ENCODE measurements around the gene PRODH2.

DNA sequence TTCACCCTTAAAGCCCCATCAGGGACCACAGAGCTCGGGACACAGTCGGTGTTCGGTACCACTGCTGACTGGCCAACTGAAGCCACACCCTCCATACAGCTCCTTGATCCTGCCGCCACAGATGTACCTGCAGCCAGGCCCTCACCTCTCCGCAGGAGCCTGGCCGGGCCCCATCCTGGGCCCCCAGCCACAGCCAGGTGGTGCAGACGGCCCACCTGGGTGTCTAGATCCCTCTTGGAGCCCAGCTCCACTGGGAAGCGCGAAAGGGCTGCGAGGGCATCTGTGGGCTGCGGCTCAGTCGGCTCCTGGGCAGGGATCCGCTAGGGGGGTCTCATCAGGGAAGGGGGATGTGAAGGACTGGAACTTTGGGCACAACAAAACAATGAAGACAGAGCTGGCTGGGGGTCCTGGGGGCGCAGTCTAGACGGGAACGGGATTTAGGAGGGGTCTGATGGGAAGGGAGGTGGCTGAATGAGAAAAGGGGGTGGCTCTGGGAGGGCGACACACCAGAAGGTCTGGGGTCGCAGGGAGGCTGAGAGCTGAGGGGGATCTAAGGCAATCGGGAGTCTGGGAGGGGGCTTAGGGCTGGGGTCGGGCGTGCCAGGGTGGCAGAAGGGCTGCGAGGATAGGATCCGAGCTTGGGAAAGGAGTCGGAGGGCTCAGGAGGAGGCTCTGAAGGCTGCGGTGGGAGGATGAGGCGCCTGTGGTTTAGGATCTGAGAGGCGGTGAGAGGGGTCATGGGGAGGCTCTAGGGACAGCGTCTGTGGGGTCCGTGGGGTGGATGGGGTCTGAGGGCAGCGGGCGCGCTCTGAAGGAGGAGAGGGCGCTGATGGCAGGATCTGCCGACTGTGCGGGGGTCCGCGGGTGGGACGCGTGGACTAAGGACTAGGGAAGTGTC lies 15.8 kb downstream of the PRODH2 start:
- TF ChIP-seq CTCF (conservative IDR thresholded peaks at IDR 0.05) (no peak), ZFX (IDR thresholded peaks at IDR 0.05) (no peak)

Data from C4-2B (cell line).